Ishikawa (cell line): ENCODE data around the gene UNC80.

Experiments used
- CEBPB ChIP-seq: IDR thresholded peaks from 2 replicates; pipeline ENCODE4 v1.6.1; 2012
- EP300 ChIP-seq: IDR thresholded peaks from 2 replicates; pipeline ENCODE4 v1.6.1; 2012; ENCODE audit warnings: borderline replicate concordance
- NFIC ChIP-seq: IDR thresholded peaks from 2 replicates; pipeline ENCODE4 v1.6.1; 2012
- RAD21 ChIP-seq: IDR thresholded peaks from 2 replicates; pipeline ENCODE4 v1.6.1; 2012; ENCODE audit warnings: low read depth
- TEAD4 ChIP-seq: IDR thresholded peaks from 2 replicates; pipeline ENCODE4 v1.6.1; 2012

- TF ChIP-seq CEBPB (no peak), NFIC (no peak), RAD21 (no peak), TEAD4 (no peak), EP300 (no peak)
Measured at GRCh38 chr2:210004881-210005280, 233.2 kb downstream of the UNC80 start.
